C4-2B (cell line): ENCODE data around the gene DCTN1.

Source experiments
- H3K27ac ChIP-seq: fragments of 450-650 bp; 2 replicates; pipeline ENCODE4 v1.5.1; 2017
- CTCF ChIP-seq: fragments of 450-650 bp; conservative IDR thresholded peaks from 2 replicates; pipeline ENCODE4 v1.5.1; 2017; ENCODE audit warnings: mild to moderate bottlenecking
- ZFX ChIP-seq: fragments of 450-650 bp; IDR thresholded peaks from 2 replicates; pipeline ENCODE4 v1.6.1; 2017

Gene DCTN1

GRCh38 chr2:74381751-74382150 is 1.6 kb upstream of the DCTN1 start:
- H3K27ac ChIP-seq, result no peak overlapping the region
- TF ChIP-seq ZFX (no peak), CTCF (no peak)

- TF ChIP-seq ZFX (no peak), CTCF (no peak)
- H3K27ac ChIP-seq, result no peak overlapping the region
Measured at GRCh38 chr2:74378007-74378406, 2.1 kb downstream of the DCTN1 start.

- H3K27ac ChIP-seq, result no peak overlapping the region
- TF ChIP-seq CTCF (no peak), ZFX (no peak)
Measured at GRCh38 chr2:74375838-74376237, 4.3 kb downstream of the DCTN1 start.

- H3K27ac ChIP-seq, result no peak overlapping the region
- TF ChIP-seq ZFX (no peak), CTCF (no peak)
Measured at GRCh38 chr2:74374509-74375205, 5.5 kb downstream of the DCTN1 start.

- TF ChIP-seq ZFX, result no peak
- no peak overlapping the region for H3K27ac ChIP-seq
Measured at GRCh38 chr2:74373985-74374384, 6.1 kb downstream of the DCTN1 start.

- TF ChIP-seq CTCF (no peak), ZFX (no peak)
- no peak overlapping the region for H3K27ac ChIP-seq
Measured at GRCh38 chr2:74373221-74373676, 6.9 kb downstream of the DCTN1 start.

- H3K27ac ChIP-seq, result no peak overlapping the region
- TF ChIP-seq CTCF, result no peak
- no peak for TF ChIP-seq ZFX
Measured at GRCh38 chr2:74372674-74373073, 7.4 kb downstream of the DCTN1 start.

- no peak overlapping the region for H3K27ac ChIP-seq
- TF ChIP-seq CTCF (no peak), ZFX (no peak)
Measured at GRCh38 chr2:74371421-74371820, 8.7 kb downstream of the DCTN1 start.
